SK-N-MC (cell line): ENCODE data around the gene GID8.

ENCODE experiments used
- EZH2 ChIP-seq: fragments of 200-600 bp; sonication (generic); IDR thresholded peaks from one replicate; pipeline ENCODE4 v1.6.1; 2017; ENCODE audit warnings: antibody characterized with exemption
- FOXP2 ChIP-seq: optimal IDR thresholded peaks from 2 replicates; pipeline ENCODE3; 2011; ENCODE audit warnings: mild to moderate bottlenecking, moderate library complexity; ENCODE audit not compliant: insufficient read depth; ENCODE audit errors: extremely low read length, control extremely low read depth
- POLR2AphosphoS5 ChIP-seq: IDR thresholded peaks from 2 replicates; pipeline ENCODE4 v1.6.1; 2012; ENCODE audit warnings: mild to moderate bottlenecking, low read depth, low read length, borderline replicate concordance

- TF ChIP-seq EZH2 (no peak), POLR2AphosphoS5 (no peak), FOXP2 (no peak)
Observed at GRCh38 chr20:62895539-62895938, 42.4 kb upstream of the GID8 start.
